Muscle of leg (tissue), 11 donors: ENCODE results near the gene FOXP3. TPM values are rescaled to one million over a fixed set of nuclear protein-coding genes. Genes with fewer than 3 reads are reported as not detected.

Source experiments
- DNase-seq: peaks from one replicate; pipeline ENCODE4 v3.0.0; 2013
- H3K27ac ChIP-seq: one replicate; pipeline ENCODE4 v1.5.1; 2013; ENCODE audit warnings: mild to moderate bottlenecking, low read length, control low read depth
- H3K27me3 ChIP-seq: one replicate; pipeline ENCODE4 v1.6.1; 2013; ENCODE audit warnings: low read length; ENCODE audit not compliant: control insufficient read depth, insufficient read depth
- H3K36me3 ChIP-seq: one replicate; pipeline ENCODE4 v1.6.1; 2013; ENCODE audit warnings: low read length; ENCODE audit not compliant: control insufficient read depth, insufficient read depth
- H3K4me1 ChIP-seq: one replicate; pipeline ENCODE4 v1.6.1; 2013; ENCODE audit warnings: low read length; ENCODE audit not compliant: control insufficient read depth, insufficient read depth
- H3K4me3 ChIP-seq: one replicate; pipeline ENCODE4 v1.5.1; 2013; ENCODE audit warnings: low read length, control low read depth
- H3K9me3 ChIP-seq: replicated peaks from 2 replicates; pipeline ENCODE4 v1.6.1; 2013; ENCODE audit warnings: low read depth, low read length; ENCODE audit not compliant: control insufficient read depth
- WGBS: methylation state at CpG from one replicate; pipeline ENCODE4 v1.1.5; 2013; ENCODE audit warnings: missing lambda C conversion rate; ENCODE audit not compliant: insufficient coverage; 5-methylcytosine and 5-hydroxymethylcytosine counted together
- polyA plus RNA-seq, 8 donors: library from polyadenylated mRNA; unstranded; fragments of 120-200 nt; gene quantifications; one replicate each; pipeline versions ENCODE4 v1.2.1 to v1.2.3, GENCODE V29; 2013; ENCODE audit warnings: inconsistent platforms in 1 of 8, low replicate concordance in 1 of 8; ENCODE audit not compliant: insufficient read length in 8 of 8, insufficient read depth in 1 of 8
- total RNA-seq: library from RNA; stranded (reverse); fragments of 120-200 nt; gene quantifications from one replicate; pipeline ENCODE4 v1.2.4, GENCODE V29; 2013

FOXP3 gene
- total and polyA plus RNA-seq, 9 donors, result 0.04 to 0.68 (median 0.49) TPM

DNA sequence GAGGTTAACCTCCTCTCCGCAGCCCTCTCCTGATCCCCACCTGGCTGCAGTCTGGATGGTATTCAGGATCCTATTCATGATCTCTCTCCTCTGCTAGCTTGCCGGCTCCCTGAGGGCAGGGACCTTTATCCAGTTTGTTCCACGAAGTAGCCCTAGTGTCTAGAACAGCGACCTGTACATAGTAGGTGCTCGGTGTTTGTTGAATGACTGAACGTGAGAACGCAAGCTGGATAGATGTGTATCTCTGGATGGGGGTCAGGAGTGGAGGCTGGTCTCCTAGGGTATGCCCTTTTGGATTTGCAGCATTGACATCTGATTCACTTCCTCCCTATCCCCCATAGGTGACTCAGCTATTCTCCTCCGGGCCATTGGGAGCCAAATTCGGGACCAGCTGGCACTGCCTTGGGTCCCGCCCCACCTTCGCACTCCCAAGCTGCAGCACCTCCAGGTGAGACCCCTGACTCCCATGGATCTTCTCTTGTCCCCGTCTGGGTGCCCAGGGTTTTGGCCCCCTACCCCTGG, 21.9 kb downstream of the FOXP3 start:
- Histone ChIP-seq H3K36me3 (peaks cover 9% of the 10 kb centered on the region), H3K4me3 (no peak overlapping the region), H3K9me3 (no peaks in the 10 kb centered on the region), H3K27me3 (no peaks in the 10 kb centered on the region), H3K4me1 (no peaks in the 10 kb centered on the region), H3K27ac (no peak overlapping the region)
- no peak for DNase-seq
- WGBS, result 89% methylated on average over 6 of the region's 12 CpGs

DNA sequence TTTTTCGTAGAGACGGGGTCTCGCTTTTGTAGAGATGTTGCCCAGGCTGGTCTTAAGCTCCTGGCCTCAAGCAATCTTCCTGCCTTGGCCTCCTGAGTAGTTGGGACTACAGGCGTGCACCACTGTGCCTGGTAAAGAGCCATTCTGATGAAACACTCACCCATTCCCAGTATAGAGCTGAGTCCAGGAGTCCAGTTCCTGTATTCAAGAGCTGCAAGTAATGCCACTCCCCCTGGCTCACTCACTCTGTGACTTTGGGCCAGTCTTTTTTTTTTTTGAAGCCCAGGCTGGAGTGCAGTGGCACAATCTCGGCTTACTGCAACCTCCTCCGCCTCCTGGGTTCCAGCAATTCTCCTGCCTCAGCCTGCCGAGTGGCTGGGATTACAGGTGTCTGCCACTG, 25.8 kb downstream of the FOXP3 start:
- Histone ChIP-seq H3K4me3 (no peak overlapping the region), H3K9me3 (no peaks in the 10 kb centered on the region), H3K27me3 (peaks cover 2% of the 10 kb centered on the region), H3K27ac (no peak overlapping the region), H3K36me3 (peaks cover 4% of the 10 kb centered on the region), H3K4me1 (peaks cover 2% of the 10 kb centered on the region)
- DNase-seq, result no peak
- 68% methylated on average over 5 of the region's 7 CpGs for WGBS

DNA sequence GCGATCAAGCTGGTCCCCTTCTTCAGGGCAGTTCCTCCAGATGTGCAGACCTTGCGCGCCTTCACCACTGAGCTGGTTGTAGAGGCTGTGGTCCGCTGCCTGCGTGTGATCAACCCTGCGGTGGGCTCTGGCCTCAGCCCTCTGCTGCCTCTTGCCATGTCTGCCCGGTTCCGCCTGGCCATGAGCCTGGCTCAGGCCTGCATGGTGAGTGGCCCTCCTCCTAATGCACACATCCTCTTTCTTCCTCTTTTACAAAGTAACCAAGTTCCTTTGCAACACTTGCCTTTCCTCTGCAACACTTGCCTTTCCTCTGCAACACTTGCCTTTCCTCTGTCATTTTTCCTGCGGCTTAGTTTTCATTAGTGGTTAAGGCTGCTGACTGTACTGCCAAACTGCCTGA, 27.4 kb downstream of the FOXP3 start:
- H3K9me3 ChIP-seq, result no peaks in the 10 kb centered on the region
- no peak overlapping the region for H3K27ac ChIP-seq
- no peak overlapping the region for H3K4me3 ChIP-seq
- WGBS, result 83% methylated on average over 9 of the region's 9 CpGs
- peaks cover 2% of the 10 kb centered on the region for H3K27me3 ChIP-seq
- DNase-seq, result no peak
- no peaks in the 10 kb centered on the region for H3K36me3 ChIP-seq
- H3K4me1 ChIP-seq, result peaks cover 2% of the 10 kb centered on the region

DNA sequence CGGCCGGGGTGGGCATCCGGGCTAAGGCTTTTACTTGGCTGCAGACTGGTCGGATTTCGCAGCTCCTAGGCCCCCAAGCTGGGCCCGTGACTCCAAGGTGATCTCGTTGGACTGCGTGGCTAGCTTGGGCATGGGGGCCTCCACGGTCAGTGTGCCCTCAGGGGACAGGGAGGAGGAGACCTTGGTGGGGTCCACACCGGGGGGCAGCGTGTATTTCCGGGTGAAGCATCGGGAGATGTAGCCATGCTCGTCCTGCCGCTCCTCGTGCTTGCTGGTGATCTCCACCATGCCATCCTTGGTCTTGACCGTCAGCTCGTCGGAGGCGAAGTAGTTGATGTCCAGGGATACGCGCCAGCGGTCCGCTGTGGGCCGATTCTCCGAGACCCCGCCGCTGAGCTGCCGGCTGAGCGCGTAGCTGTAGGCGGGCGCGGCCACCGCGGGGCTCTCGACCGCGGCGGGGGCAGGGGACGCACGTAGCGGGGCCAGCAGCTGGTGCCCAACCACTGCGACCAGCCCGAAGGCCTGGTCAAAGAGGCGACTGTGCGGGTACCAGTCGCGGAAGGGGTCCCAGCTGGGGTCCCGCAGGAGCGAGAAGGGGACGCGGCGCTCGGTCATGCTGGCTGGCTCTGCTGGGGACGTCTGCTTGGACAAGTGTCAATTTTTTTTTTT, 30.5 kb downstream of the FOXP3 start:
- no peak overlapping the region for H3K27ac ChIP-seq
- peaks cover 7% of the 10 kb centered on the region for H3K4me1 ChIP-seq
- peaks cover 11% of the 10 kb centered on the region for H3K27me3 ChIP-seq
- no peak overlapping the region for H3K4me3 ChIP-seq
- WGBS, result 53% methylated on average over 45 of the region's 56 CpGs
- H3K9me3 ChIP-seq, result no peaks in the 10 kb centered on the region
- no peaks in the 10 kb centered on the region for H3K36me3 ChIP-seq
- no peak for DNase-seq

DNA sequence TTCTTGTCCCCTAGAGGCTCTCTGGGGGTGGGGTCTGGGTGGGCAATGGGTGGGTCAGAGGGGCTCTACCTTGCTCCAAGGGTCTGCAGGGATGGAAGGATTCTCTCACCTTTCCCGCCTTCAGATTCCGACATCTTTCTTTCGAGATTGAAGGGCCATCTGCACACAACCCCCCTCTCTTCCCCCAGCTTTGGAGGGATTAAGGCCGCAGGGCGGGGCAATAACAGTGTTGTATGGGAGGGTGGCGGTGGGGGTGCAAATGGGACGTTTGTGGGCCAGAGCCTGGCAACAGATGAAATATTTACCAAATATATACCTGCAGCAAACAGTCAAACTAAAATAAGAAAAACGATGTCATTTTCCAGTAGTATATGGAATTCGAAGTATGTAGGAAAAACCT, 31.3 kb downstream of the FOXP3 start, which contains the start of gene CACNA1F:
Gene CACNA1F (minus strand): TSS at position 165 of the 400 bp plus-strand sequence. CDS start 31 bp downstream, at position 134.
- Histone ChIP-seq H3K9me3 (no peaks in the 10 kb centered on the region), H3K27ac (no peak within 1 kb of the TSS), H3K36me3 (no peaks in the 10 kb centered on the region), H3K27me3 (peaks cover 11% of the 10 kb centered on the region), H3K4me3 (no peak within 1 kb of the TSS), H3K4me1 (peaks cover 7% of the 10 kb centered on the region)
- no peak for DNase-seq
- no CpG with 5 or more reads among the region's 9 CpGs for WGBS

DNA sequence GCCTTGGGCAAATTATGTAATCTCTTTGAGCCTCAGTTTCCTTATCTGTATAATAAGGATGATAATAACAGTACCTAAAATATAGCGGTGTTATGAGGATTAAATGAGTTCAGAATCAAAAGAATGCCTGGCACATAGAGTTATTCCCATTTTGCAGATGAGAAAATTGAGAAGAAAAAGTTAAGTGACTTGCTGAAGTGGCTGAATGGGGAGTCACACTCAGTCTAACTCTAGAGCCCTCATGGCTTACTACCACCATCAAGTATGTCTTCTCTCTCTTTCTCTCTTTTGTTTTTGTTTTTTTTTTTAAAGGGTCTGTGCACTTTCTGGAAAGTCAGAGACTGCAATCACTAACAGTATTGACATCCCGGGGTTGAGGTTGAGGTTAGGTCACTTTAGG, 32.0 kb downstream of the FOXP3 start:
- Histone ChIP-seq H3K36me3 (no peaks in the 10 kb centered on the region), H3K4me1 (peaks cover 7% of the 10 kb centered on the region), H3K4me3 (no peak overlapping the region), H3K27ac (no peak overlapping the region), H3K27me3 (peaks cover 11% of the 10 kb centered on the region), H3K9me3 (no peaks in the 10 kb centered on the region)
- WGBS, result 92% methylated on average over 1 of the region's 2 CpGs
- no peak for DNase-seq

DNA sequence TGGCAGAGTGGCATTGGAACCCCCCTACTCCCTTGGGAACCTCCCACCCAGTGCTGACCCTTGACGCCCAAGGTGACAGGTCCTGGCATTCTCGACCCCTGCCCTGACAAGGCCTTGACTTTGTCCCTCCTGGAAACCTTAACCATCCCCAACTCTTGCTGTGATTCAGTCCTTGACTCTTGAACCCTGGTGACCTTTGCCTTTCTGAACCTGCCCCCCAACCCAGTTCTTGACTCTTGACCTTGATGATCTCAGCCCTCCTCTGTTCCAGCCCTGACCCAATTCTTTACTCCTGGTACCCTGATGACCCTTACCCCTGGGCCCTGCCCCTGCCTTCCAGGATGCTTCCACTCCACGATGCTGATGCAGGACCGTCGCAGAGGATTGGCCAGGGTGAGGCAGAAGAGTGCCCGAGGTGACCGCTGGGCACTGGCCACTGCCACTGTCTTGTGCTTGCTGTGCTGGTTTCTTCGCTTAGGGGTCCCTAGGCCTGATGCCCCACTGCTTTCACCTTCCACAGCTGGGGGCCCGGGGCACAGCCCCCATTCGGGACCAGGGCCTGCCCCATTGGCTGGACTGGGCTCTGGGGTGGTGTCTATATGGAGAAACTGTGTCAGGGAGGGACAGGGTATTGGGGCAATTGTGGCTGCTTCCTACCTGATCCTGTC, 33.0 kb downstream of the FOXP3 start:
- H3K4me1 ChIP-seq, result peaks cover 7% of the 10 kb centered on the region
- H3K27ac ChIP-seq, result no peak overlapping the region
- peaks cover 11% of the 10 kb centered on the region for H3K27me3 ChIP-seq
- no peaks in the 10 kb centered on the region for H3K36me3 ChIP-seq
- WGBS, result 81% methylated on average over 10 of the region's 10 CpGs
- no peak for DNase-seq
- H3K4me3 ChIP-seq, result no peak overlapping the region
- no peaks in the 10 kb centered on the region for H3K9me3 ChIP-seq

DNA sequence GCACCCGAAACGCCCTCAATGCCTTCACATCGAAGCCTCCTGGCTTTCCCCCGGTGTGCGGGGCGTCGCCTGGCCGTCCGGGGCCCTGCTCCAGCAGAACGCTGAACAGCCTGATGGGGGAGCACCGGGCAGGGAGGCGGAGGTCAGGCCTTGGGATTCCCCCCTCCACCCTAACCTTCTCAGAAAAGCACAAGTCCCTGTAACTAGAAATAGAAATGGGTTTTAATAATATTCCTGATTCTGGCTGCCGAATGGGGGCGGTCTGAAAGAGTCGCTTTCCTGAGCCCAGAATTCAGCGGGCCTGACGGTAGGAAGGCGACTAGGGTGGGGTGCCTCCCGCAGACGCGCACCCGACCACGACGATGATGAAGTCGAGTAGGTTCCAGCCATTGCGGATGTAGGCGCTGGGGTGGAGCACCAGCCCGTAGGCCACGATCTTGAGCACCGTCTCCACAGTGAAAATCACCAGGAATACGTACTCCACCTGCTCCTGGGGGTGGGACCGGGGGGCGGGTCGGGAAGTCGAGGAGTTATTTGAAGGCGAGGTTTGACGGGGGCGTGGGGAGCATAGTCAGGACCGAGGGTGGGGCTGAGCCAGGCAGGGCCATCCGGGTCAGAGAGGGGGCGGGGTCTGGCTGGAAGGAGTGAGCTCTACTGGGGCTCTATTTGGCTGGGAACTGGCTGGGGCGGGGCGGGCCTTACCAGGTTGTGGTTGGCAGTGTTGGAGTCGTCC, 33.8 kb downstream of the FOXP3 start:
- WGBS, result 47% methylated on average over 40 of the region's 44 CpGs
- peak overlapping the region; percentile 9 for H3K4me3 ChIP-seq

DNA sequence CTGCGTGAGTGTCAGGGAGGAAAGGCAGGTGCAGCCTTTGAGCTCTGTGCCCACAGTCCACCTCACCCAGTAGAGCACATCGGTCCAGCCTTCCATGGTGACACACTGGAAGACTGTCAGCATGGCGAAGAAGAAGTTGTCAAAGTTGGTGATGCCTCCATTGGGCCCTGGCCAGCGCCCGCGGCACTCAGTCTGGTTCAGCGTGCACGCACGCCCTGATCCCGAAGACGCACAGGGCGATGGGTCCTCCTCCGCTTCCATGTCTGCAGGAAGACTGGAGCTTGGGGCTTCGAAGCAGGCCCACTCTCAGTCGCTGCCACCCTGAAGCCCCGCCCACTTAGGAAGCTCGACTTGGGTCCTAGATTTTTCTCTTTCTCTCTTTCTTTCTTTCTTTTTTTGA, 36.3 kb downstream of the FOXP3 start:
- no peak for DNase-seq
- H3K36me3 ChIP-seq, result no peaks in the 10 kb centered on the region
- H3K27me3 ChIP-seq, result peaks cover 13% of the 10 kb centered on the region
- WGBS, result 81% methylated on average over 17 of the region's 17 CpGs
- H3K9me3 ChIP-seq, result no peaks in the 10 kb centered on the region
- no peak overlapping the region for H3K27ac ChIP-seq
- H3K4me3 ChIP-seq, result no peak overlapping the region
- peaks cover 5% of the 10 kb centered on the region for H3K4me1 ChIP-seq

More for the DNA sequence above, 33.8 kb downstream of the FOXP3 start:
- Histone ChIP-seq H3K27ac (no peak overlapping the region), H3K9me3 (no peaks in the 10 kb centered on the region), H3K36me3 (no peaks in the 10 kb centered on the region), H3K4me1 (peaks cover 5% of the 10 kb centered on the region), H3K27me3 (peaks cover 13% of the 10 kb centered on the region)
- no peak for DNase-seq

DNA sequence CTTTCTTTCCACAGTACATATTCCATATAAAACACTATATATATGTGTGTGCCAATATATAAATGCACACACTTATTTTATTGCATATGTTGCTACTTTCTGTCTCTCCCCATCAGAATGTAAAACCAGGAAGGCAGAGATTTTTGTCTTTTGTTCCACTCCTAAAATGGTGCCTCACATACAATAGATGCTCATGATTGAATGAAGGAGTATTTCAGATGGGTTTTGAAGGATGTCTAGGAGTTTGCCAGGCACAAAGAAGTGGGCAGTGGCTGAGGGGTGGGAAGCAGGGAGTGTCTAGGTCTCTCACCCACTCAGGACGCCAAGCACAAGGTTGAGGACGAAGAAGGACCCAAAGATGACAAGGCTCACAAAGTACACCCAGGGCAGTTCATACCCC, 36.8 kb downstream of the FOXP3 start:
- peaks cover 5% of the 10 kb centered on the region for H3K4me1 ChIP-seq
- peaks cover 13% of the 10 kb centered on the region for H3K27me3 ChIP-seq
- no peak for DNase-seq
- no CpG with 5 or more reads among the region's 2 CpGs for WGBS
- H3K9me3 ChIP-seq, result no peaks in the 10 kb centered on the region
- no peak overlapping the region for H3K4me3 ChIP-seq
- no peaks in the 10 kb centered on the region for H3K36me3 ChIP-seq
- no peak overlapping the region for H3K27ac ChIP-seq
